IPS DF 4.7 (cell line): Measurements from ENCODE around the gene CABP2.
"Not testable (repeated sequence)": the region's sequence is repeated elsewhere in the genome, so short reads cannot be mapped to it uniquely, and the experiment has no call there.

Experiments
- DNase-seq: peaks from one replicate; pipeline ENCODE4 v3.0.0-alpha.2; 2013; ENCODE audit warnings: low spot score; ENCODE audit errors: extremely low read depth

The CABP2 gene

DNA sequence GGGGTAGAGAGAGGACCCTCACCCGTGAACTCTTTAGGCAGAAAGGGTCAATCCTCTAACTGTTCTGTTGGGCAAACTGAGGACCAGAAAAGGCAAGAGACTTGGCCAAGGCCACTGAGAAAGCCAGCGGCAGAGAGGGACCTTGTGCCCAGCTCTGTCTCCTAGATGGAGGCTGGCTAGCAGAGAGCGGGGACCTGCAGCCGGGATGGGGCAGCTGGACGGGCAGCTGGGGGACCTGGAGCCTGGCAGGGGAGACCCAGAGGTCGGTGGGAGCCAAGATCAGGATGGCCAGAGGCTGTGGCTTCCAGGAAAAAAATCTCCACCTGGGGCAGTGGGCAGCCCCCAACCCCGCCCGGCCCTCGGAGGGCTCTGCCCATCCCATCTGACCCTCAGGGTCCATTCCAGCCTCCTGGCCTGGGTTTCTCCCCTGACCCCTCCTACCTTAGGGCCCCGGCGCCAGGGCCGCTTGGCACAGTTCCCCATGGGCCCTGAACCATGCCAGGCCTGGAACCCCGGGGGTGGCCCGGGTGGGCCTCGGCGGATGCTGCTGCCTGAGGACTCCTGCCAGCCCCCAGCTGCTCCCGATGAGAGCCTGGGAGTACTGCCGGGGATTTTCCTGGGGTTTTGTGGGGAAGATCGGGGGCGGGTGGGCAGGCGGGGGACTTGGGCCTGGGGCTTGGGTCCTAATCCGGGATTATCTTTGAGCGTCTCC lies at the start of gene CABP2:
Gene CABP2, minus strand, starts transcription at position 603 of the 712 bp plus-strand sequence. Its CDS starts 120 bp downstream, at position 483.
- DNase-seq = no peak

DNA sequence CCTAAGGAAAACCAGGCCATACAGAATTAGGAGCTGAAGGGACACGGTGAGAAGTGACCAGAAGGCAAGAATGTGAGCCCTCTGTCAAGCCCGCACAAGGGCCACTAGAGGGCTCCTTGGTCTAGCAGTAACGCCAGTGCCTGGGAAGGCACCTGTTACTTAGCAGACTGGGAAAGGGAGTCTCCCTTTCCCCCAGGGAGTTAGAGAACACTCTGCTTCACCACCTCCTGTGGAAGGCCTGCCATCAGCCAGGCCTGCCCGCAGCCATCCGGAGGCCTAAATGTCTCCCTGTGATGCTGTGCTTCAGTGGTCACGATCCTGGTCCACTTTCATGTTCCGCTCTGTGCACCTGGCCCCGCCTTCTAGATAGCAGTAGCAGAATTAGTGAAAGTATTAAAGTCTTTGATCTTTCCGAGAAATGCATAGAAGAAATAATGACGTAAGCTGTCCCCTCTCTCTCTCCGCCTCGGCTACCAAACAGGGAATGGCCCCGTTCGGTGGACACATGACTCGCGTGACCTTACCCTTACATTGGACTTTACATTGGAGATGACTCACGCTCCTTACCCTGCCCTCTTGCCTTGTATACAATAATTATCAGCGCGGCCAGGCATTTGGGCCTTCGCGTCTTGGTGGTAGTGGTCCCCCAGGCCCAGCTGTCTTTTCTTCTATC lies 49.6 kb upstream of the CABP2 start:
- DNase-seq = peak; percentile 44

- no peak for DNase-seq
Observed at GRCh38 chr11:67572305-67572704, 49.1 kb upstream of the CABP2 start.

DNA sequence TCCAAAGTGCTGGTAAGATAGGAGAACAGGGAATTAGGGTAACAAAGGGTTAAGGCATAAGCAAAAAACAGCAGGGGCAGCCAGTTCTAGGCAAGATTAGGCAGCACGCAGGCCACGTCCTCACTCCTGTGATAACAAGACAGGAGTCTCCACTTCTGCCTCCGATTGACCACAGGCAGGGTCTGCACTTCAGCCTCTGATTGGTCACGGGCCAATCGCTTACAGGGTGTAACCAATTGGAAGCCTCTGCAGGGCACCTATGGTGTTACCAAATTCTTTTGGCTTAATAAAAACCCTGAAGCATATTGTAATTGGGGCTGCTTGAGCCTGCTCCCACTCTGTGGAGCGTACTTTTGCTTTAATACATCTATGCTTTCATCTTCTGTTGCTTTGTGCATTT lies 48.2 kb upstream of the CABP2 start:
- no peak for DNase-seq

GRCh38 chr11:67564230-67564629 lies 41.0 kb upstream of the CABP2 start:
- DNase-seq = no peak

DNA sequence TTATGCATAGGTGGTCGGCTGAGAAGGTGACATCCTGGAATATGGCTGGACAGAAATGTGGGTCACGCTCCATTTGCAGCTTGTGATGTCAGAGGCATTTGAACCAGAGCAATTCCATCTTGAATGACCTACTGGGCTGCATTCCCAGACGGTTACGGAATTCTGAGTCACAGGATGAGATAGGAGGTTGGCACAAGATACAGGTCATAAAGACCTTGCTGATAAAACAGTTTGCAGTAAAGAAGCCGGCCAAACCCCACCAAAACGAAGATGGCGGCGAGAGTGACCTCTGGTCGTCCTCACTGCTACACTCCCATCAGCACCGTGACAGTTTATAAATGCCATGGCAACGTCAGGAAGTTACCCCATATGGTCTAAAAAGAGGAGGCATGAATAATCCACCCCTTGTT lies 40.5 kb upstream of the CABP2 start:
- DNase-seq = not testable (repeated sequence)

GRCh38 chr11:67562963-67563704 lies 39.9 kb upstream of the CABP2 start:
- DNase-seq = no peak

DNA sequence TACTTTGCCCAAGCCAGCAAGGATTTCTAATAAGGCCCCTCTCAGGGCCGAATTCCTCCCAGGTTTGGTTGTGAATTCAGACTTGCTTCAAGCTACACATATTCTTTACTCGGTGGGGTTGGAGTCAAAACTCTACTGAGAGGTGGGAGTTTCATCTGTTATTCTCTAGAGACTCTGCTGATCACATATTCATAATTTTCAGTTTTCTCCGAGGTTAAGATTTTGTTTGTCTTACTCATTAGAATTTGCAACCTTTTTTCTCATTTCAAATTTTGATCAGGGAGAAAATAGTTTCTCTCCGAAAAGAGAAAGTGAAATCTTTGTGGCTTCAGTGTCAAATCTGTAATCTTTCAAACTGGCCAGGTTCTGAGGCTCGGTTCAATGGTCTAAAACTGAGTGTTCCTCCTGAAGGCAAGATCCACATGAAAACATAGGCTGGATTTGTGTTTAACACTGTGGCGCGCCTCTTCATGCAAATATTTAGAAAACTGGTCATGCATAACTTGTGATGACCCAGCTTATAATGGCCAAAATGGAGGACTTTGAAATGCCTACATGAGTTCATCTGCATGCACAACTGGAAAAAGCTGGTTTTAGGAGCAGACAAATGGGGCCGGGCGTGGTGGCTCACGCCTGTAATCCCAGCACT lies 38.8 kb upstream of the CABP2 start:
- no peak for DNase-seq

GRCh38 chr11:67558084-67558772 lies 35.0 kb upstream of the CABP2 start:
- DNase-seq = no peak

DNA sequence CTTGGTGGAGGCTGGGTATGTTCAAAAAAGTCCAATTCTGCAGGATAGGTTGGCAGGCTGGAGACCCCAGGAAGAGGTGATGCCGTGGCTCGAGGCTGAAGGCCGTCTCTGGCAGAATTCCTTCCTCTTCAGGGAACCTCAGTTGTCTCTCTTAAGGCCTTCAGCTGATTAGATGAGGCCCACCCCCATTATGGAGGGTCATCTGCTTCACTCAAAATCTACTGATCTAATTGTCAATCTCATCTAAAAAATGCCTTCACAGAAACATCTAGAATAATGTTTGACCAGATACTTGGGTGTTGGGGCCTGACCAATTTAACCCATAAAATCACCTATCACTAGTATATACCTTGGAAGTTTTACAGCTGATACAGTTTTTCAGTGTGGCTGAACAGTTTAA lies 33.0 kb upstream of the CABP2 start:
- DNase-seq = no peak

DNA sequence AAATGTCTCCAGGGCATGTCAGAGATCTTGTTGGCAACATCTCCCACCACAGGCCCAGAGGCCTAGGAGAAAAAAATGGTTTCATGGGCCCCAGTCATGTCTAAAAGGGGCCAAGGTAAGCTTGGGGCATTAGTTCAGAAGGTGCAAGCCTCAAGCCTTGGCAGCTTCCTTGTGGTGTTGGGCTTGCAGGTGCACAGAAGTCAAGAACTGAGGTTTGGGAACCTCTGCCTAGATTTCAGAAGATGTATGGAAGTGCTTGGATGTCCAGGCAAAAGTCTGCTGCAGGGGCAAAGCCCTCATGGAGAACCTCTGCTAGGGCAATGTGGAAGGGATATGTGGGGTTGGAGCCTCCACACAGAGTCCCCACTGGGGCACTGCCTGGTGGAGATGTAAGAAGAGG lies 28.5 kb upstream of the CABP2 start:
- not testable (repeated sequence) for DNase-seq

DNA sequence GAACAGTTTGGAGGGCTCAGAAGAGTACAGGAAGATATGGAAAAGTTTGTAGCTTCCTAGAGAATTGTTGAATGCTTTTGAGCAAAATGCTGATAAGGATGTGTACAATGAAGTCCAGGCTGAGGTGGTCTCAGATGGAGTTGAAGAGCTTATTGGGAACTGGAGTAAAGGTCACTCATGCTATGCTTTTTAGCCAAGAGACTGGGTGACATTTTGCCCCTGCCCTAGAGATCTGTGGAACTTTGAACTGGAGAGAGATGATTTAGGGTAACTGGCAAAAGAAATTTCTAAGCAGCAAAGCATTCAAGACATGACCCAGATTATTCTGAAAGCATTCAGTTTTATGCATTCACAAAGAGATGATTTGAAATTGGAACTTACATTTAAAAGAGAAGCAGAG lies 27.9 kb upstream of the CABP2 start:
- DNase-seq = no peak

GRCh38 chr11:67548555-67549110 lies 25.4 kb upstream of the CABP2 start:
- no peak for DNase-seq

- not testable (repeated sequence) for DNase-seq
Observed at GRCh38 chr11:67548112-67548511, 24.9 kb upstream of the CABP2 start.

DNA sequence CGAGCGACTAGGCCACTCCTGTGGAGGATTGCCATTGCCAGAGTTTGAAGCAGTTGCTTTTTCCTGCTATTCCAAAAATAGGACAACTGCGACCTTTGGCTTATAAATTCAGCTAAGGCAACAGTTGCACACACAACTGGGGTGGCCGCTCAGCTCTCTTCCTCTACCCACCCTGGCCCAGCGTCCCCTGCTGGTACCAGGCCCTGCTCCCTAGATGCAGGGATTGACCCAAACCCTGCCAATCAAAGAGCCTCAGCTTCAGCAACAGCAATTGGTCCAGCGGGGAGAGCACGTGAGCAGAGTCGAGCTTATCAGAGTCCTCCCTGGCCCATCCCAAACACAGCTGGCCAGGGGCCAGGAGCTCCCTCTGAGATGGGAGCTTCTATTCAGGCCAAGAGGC lies 22.0 kb upstream of the CABP2 start:
- DNase-seq = no peak

DNA sequence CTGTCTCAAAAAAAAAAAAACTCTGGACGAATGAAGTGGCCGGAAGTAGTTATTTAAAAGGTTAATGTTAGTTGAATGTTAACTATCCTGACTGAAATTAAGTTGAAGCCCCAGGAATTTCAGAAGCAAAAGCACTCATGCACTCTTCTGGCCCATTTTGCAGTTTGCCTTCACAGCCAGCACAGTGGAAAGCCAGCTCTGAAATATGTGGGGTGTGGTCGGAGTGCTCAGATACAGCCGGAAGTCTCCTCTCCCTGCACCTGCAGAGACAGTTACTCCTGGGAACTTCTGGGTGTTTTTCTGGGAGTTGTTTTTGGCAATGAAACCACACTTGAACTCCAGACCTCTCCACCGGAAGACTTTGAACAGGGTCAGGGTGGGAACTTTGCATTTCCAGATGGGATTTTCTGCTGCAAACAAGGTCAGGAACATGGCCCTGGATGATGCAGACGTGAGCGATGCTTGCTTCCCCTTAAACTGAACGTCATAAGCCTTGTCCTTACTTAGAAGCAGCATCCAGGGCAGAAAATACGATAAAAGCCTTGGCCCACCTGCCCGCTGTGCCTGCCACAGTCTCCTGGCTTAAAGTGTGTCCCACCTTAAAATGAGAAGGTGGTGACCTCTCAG lies 21.5 kb upstream of the CABP2 start:
- no peak for DNase-seq

DNA sequence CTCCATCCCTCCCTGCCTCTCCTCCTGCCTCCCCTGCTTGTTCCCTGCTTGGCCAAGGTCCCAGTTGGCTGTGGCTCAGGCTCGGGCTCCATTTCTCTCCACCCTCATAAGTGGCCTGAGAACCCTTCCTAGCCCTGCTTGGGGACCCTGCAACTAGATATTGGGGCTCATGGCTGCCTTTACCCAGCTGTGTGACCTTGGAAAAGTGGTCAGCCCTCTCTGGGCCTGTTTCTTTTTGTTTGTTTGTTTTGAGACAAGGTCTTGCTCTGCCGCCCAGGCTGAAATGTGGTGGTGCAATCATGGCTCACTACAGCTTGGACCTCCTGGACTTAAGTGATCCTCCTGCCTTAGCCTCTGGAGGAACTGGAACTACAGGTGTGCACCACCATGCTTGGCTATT lies 20.3 kb upstream of the CABP2 start:
- DNase-seq = no peak

DNA sequence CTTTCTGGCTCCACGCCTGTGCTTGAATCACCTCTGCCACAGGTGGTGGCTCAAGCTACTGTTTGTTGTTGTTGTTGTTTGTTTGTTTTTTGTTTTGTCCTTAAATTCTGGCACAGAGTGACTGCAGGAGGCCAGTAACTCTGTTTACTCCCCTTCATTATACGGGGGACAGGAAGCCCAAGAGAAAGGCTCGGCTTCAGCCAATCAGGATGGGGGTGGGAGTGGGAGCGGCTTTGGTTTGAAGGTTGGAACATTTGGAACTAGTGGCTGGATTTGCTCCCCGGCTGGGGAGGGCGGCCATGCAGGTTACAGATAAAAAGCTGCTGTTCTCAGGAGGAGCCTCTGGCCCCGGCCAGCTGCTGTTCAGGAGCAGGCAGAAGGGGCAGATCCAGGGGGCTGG lies 19.7 kb upstream of the CABP2 start:
- no peak for DNase-seq

DNA sequence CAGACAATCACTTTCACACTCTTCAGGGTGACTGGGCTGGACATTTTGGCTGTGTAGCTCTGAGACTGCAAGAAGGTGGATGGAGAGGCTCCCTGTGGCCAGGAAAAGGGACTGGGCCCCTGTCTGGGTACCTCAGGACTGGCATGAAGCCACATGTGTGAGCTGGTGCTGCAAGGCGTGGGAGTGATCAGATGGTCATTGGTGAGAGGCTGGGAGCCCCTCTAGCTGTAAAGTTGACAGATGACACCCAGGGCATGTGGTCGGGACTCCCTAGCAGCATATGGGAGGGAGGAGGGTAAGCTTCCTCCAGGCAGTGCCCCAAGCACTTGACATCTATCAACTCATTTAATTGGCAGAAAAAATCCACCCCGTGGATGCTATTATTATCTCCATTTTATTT lies 18.9 kb upstream of the CABP2 start:
- no peak for DNase-seq

DNA sequence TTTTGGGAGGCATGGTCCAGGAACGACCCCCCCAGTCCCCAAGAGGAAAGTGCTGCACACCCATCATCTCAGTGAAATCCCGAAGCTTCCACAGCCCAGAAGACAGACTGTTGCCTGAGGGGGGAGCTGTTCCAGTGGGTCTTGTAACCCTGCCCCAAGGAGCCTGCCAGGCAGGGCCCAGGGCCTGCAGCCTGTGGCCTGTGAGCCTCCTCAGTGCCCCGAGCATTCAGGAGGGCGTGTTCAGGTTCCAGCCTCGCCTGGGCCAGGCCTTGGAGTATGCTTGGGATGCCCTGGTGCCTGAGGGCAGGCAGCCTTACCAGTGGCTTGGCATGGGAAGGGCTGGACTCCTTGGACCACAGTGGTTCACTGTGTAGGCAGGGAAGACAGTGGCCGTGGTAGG lies 18.0 kb upstream of the CABP2 start:
- DNase-seq = no peak

- no peak for DNase-seq
Observed at GRCh38 chr11:67539550-67539949, 16.3 kb upstream of the CABP2 start.
